Measurements from ENCODE around the gene OSBPL5.

GRCh38 chr11:3139086-3139440 is 26.0 kb downstream of the OSBPL5 start:
- TF ChIP-seq REST (IDR thresholded peaks at IDR 0.05; ENCODE audit: insufficient read depth in 1 of 2, low read depth in 2 of 2, low read length in 2 of 2) (no peak), TAF1 (IDR thresholded peaks at IDR 0.05; ENCODE audit: borderline replicate concordance, insufficient read depth, low read length) (no peak), SIN3A (IDR thresholded peaks at IDR 0.05; ENCODE audit: borderline replicate concordance, insufficient read depth, low read length) (no peak)

Data from PFSK-1 (cell line).